D721Med (cell line): Measurements from ENCODE around the gene AP3S2.
"Not testable (repeated sequence)": the region's sequence is repeated elsewhere in the genome, so short reads cannot be mapped to it uniquely, and the experiment has no call there.

Experiments
- DNase-seq: peaks from one replicate; pipeline ENCODE4 v3.0.0; 2011; ENCODE audit warnings: low spot score; ENCODE audit not compliant: insufficient read length
- FAIRE-seq: peaks from 2 replicates; lab custom pipeline; 2011; peaks lifted over from hg19 to GRCh38; lab: Jason Lieb, UNC
- TF ChIP-seq, protein P1 (sequence below): IDR thresholded peaks from 2 replicates; pipeline ENCODE4 v1.5.1; 2012; ENCODE audit warnings: mild to moderate bottlenecking, control low read depth; ENCODE audit not compliant: insufficient read depth; ENCODE audit errors: missing control alignments

The AP3S2 gene

DNA sequence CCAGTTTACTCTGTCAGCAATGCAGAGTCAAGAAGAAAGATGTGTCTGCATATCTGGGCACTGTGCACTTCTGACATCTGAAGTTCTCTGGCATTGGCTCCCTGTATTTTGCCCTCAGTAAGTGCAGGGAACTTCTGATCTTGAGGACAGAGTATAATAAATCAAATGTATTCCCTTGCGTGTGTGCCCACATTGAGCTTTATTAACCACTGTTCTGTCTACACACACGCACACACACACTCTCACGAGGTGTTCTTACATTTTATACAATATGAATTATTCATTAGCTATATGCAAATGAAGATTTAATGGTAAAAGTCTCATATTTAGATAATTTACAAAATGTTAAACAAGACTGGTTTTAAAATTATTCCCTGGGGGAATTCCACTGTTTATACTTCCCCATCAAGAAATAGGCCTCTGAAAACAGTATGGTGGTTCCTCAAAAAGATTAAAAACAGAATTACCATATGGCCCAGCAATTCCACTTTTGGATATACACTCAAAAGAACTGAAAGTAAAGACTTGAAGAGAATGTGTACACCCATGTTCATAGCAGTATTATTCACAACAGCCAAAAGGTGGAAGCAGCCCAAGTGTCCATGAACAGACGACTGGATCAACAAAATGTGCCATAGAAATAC is 54.5 kb downstream of the AP3S2 start:
- TF ChIP-seq, protein P1, sequence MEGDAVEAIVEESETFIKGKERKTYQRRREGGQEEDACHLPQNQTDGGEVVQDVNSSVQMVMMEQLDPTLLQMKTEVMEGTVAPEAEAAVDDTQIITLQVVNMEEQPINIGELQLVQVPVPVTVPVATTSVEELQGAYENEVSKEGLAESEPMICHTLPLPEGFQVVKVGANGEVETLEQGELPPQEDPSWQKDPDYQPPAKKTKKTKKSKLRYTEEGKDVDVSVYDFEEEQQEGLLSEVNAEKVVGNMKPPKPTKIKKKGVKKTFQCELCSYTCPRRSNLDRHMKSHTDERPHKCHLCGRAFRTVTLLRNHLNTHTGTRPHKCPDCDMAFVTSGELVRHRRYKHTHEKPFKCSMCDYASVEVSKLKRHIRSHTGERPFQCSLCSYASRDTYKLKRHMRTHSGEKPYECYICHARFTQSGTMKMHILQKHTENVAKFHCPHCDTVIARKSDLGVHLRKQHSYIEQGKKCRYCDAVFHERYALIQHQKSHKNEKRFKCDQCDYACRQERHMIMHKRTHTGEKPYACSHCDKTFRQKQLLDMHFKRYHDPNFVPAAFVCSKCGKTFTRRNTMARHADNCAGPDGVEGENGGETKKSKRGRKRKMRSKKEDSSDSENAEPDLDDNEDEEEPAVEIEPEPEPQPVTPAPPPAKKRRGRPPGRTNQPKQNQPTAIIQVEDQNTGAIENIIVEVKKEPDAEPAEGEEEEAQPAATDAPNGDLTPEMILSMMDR = no peak
- DNase-seq = no peak
- no peak for FAIRE-seq

DNA sequence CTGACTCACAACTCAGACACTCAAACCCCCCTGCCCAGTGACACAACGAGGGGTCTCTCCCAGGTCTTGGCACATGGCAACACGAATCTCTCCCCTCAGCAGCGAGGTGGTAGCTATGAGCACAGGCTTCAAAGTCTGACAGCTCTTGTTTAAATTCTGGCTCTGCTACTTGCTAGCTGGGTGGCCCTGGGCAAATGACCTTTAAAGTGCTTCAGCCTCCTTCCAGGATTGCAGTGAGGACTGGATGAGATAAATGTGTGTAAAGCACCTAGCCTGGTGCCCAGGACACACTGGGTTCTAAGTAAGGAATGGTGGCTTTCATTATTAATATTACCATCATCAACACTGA is 56.0 kb downstream of the AP3S2 start:
- FAIRE-seq (no peak), DNase-seq (no peak)
- TF ChIP-seq, protein P1 = no peak

DNA sequence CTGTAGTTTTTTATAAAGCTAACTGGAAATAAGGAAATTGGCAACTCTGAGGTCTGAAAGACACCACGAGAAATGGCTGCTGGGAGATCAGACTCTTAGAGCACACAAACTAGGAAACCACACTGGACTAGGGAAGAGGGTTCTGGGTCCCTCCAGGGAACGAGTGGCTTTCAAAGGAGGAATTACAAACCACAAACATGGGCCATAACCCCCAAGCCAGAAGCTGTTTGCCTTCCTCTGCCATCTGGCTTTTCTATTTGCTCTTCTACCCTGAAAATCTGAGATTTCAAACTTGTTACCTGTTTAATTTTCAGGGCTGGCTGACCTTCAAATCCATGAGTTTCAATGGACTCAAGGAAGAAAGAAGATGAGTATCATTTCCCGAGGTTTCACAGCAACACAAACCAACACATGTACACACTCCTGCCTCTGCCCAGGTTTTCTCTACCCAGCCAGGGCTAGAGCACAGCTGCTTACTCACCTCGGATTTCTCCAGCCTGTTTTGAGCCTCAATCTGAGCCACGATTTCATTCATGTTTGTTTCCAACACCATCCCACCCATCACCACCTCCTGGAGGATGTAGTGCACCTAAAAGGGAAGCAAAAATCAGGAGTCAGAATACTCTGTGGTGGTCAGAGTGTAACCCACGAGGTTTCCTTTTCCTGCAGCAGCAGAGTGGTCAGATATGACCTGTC is 56.5 kb downstream of the AP3S2 start:
- FAIRE-seq (no peak), DNase-seq (no peak)
- TF ChIP-seq, protein P1 = no peak

DNA sequence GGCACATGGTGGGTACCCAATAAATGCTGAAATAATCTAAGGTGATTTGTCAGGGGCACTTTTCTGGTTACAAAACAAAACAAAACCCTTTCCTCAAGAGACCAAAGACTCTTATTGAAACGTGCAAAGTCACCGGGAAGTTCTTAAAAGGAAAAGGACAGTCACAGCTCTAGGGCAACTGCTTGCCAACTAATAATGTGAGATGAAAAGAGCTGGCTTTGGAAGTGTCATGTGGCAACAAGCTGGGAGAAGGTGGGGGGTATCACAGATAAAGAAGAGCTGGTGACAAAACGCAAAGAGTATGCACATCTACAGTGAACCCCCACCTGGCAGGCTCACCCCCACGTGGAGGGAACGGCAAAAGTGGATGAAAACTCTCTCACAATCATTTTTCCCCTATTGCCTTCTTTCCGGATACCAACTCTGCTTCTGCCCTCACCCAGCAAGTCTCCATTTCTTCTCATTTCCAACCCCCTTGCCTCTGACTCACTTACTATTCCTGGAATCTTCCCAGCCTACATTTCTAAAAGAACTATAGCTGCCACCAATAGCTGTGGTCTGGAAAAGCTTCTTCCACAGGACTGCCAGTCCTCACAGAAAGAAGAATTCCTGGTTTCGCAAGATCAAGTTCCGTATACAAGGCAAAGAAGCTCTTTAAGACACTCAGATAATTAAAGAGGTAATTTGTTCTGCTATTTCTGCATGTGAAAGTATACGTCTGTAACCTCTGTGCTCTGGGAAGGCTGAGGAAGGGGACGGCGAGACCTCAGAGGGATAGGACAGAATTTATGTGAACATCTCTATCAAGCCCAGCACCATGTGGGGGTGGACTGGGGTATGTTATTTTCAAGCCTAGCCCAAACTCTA is 57.3 kb downstream of the AP3S2 start:
- TF ChIP-seq, protein P1 = no peak
- FAIRE-seq = no peak
- DNase-seq = no peak

DNA sequence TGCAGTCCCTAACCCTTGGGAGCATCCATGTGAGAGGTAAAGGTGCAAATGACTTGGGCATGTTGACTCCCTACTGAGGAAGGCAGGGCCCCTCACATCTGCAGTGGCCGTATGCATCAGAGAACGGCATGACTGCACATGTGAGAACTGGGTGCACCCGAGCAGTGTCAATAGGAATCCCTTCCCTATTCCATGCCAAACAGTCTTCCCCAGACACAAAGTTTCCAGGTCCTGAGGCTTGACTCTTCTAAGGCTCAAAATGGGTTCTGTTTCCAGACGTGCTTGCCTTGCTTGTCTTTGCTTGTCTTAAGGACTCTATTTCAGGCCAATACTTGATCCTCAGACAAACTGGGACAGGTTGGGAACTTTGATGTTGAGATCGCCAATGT is 58.6 kb downstream of the AP3S2 start:
- DNase-seq (no peak), FAIRE-seq (no peak)
- TF ChIP-seq, protein P1 = no peak

DNA sequence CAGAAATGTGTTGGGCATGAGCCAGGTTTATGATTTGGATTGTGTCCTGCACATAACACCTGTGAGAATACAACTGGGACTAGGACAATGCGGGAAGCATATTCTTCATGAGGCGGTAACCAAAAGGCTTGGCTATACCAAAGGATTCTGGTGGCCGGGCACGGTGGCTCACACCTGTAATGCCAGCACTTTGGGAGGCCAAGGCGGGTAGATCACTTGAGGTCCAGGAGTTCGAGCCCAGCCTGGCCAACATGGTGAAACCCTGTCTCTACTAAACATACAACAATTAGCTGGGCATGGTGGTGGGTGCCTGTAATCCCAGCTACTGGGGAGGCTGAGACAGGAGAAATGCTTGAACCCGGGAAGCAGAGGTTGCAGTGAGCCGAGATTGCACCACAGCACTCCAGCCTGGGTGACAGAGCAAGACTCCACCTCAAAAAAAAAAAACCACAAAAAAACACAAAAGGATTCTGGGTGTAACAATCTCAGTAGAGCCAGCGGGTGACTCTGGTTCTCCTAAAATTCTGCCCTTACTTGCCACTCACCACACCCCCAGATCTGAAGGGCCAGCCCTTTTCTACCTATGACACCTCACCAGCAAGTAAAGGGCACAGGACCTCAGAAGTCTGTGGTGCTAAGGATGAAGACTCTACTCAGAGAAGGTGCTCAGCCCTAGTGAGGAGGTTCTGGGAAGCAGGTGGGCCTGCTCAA is 59.2 kb downstream of the AP3S2 start:
- FAIRE-seq, DNase-seq: not testable (repeated sequence)

DNA sequence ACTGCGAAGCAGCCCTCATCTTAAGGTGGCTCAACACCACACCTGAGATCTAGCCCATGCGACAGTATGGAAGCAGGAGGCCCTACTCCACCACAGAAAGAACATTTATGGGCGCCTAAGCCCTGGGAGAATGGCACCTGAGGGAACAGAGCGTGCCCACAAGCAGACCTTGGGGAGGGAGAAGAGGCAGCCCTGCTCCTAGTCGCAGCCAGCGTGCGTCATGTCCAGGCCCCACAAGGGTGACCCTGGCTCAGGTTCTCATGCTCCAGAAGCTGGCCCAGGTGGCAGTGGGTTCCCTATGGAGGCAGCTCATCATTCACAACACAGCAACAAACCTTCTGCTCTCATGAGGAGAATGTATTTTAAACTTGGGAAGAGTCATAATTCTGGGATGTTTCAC is 59.8 kb downstream of the AP3S2 start:
- no peak for DNase-seq
- FAIRE-seq = no peak
- TF ChIP-seq, protein P1 = no peak
